Measurements from ENCODE around the gene URB2.
"Not testable (repeated sequence)": the region's sequence is repeated elsewhere in the genome, so short reads cannot be mapped to it uniquely, and the experiment has no call there.

The URB2 gene

GRCh38 chr1:229625915-229626831 is at the start of gene URB2, which contains the start of gene TAF5L:
URB2 (plus strand) TSS chr1:229626247; CDS start chr1:229627634, 1,387 bp downstream.
TAF5L (minus strand) TSS chr1:229626122; CDS start chr1:229614482, 11,640 bp downstream.
- peak; percentile 83 to 85 for DNase-seq

GRCh38 chr1:229578168-229579058 is 47.6 kb upstream of the URB2 start:
- no peak for DNase-seq

- no peak for DNase-seq
Observed at GRCh38 chr1:229579059-229579673, 46.9 kb upstream of the URB2 start.

- DNase-seq = no peak
Observed at GRCh38 chr1:229581485-229581884, 44.6 kb upstream of the URB2 start.

GRCh38 chr1:229582011-229582694 is 43.9 kb upstream of the URB2 start:
- DNase-seq = no peak

GRCh38 chr1:229582715-229583114 is 43.3 kb upstream of the URB2 start:
- DNase-seq = no peak

GRCh38 chr1:229585338-229585737 is 40.7 kb upstream of the URB2 start:
- no peak for DNase-seq

- DNase-seq = no peak
Observed at GRCh38 chr1:229590119-229590518, 35.9 kb upstream of the URB2 start.

- DNase-seq = no peak
Observed at GRCh38 chr1:229593800-229594199, 32.2 kb upstream of the URB2 start.

- DNase-seq = no peak
Observed at GRCh38 chr1:229594227-229595008, 31.6 kb upstream of the URB2 start.

- not testable (repeated sequence) for DNase-seq
Observed at GRCh38 chr1:229595876-229596275, 30.2 kb upstream of the URB2 start.

- DNase-seq = no peak
Observed at GRCh38 chr1:229596925-229597699, 28.9 kb upstream of the URB2 start.

GRCh38 chr1:229597877-229598276 is 28.2 kb upstream of the URB2 start:
- no peak for DNase-seq

- DNase-seq = no peak
Observed at GRCh38 chr1:229599218-229599954, 26.7 kb upstream of the URB2 start.

- no peak for DNase-seq
Observed at GRCh38 chr1:229600229-229600628, 25.8 kb upstream of the URB2 start.

GRCh38 chr1:229603371-229604005 is 22.6 kb upstream of the URB2 start:
- no peak for DNase-seq

GRCh38 chr1:229607370-229607769 is 18.7 kb upstream of the URB2 start:
- DNase-seq = no peak

GRCh38 chr1:229608590-229608989 is 17.5 kb upstream of the URB2 start:
- DNase-seq = no peak

GRCh38 chr1:229613938-229614337 is 12.1 kb upstream of the URB2 start:
- no peak for DNase-seq

- DNase-seq = no peak
Observed at GRCh38 chr1:229614701-229615100, 11.3 kb upstream of the URB2 start.
